Measurements from ENCODE around the gene MUC5B.

MUC5B gene

DNA sequence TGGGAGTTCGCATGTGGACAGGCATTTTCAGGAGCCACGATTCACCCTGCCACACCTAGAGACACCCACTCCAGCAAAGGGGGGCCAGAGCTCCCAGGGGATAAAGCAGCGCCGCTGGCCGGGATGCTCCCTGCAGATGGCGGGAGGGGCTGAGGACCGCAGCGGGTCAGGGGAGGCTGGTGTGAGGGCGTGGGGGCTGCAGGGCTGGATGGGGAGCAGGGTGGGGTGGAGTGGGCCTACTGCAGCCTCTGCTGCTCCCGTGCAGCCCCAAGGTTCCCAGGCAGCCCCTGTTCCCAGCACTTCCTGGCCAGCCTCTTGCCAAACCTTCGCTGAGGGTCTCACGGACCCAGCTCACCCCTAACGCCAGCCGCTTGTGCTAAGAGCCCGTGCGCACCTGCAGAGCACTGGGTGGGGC is 13.0 kb downstream of the MUC5B start:
- TF ChIP-seq, protein P1, sequence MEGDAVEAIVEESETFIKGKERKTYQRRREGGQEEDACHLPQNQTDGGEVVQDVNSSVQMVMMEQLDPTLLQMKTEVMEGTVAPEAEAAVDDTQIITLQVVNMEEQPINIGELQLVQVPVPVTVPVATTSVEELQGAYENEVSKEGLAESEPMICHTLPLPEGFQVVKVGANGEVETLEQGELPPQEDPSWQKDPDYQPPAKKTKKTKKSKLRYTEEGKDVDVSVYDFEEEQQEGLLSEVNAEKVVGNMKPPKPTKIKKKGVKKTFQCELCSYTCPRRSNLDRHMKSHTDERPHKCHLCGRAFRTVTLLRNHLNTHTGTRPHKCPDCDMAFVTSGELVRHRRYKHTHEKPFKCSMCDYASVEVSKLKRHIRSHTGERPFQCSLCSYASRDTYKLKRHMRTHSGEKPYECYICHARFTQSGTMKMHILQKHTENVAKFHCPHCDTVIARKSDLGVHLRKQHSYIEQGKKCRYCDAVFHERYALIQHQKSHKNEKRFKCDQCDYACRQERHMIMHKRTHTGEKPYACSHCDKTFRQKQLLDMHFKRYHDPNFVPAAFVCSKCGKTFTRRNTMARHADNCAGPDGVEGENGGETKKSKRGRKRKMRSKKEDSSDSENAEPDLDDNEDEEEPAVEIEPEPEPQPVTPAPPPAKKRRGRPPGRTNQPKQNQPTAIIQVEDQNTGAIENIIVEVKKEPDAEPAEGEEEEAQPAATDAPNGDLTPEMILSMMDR (IDR thresholded peaks at IDR 0.05), result no peak
- no peak for TF ChIP-seq ZFX (IDR thresholded peaks at IDR 0.05; ENCODE audit: borderline replicate concordance)
- H3K27ac ChIP-seq, result no peak overlapping the region

DNA sequence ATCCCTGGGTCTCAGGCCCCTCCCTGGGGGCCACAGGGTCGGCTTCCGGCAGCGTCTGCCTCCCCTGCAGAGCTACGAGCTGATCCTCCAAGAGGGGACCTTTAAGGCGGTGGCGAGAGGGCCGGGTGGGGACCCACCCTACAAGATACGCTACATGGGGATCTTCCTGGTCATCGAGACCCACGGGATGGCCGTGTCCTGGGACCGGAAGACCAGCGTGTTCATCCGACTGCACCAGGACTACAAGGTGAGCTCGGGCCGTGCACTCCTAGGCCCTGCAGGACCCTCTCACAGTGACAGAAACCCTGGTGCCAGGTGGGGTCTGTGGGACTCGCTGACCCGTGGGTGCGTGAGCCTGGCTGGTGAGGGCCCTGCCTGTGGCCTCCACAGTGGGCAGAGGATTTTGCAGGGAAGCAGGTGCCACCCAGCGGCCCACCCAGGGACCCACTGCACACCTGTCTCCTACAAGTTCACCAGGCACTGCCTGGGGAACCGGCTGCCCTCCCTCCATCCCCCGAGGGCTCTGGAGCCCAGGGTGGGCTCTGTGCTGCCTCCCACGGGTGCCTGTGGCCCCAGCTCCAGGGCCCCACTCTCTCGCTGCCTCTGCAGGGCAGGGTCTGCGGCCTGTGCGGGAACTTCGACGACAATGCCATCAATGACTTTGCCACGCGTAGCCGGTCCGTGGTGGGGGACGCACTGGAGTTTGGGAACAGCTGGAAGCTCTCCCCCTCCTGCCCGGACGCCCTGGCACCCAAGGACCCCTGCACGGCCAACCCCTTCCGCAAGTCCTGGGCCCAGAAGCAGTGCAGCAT is 13.7 kb downstream of the MUC5B start:
- TF ChIP-seq, protein P1 (IDR thresholded peaks at IDR 0.05), result no peak
- TF ChIP-seq ZFX (IDR thresholded peaks at IDR 0.05; ENCODE audit: borderline replicate concordance), result no peak
- H3K27ac ChIP-seq, result no peak overlapping the region

DNA sequence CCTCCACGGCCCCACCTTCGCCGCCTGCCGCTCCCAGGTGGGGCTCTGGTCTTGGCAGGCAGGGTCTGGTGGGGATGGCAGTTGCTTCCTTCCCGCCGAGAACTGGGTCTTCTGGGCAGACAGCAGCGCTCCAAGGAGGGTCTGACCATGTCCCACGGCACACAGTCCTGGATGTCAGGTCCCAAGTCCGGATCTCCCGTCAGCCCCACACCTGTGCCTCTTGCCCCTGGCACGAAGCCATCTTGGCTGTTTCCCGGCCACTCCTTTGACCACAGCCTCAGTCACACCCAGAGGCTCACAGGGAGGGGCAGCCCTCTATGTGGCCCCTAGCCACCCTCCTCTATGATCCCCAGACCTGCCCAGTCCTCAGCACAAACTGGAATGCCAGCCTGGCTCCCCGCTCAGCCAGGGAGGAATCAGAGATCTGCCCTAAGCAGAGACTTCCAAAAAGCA is 14.3 kb downstream of the MUC5B start:
- TF ChIP-seq ZFX (IDR thresholded peaks at IDR 0.05; ENCODE audit: borderline replicate concordance), result no peak
- TF ChIP-seq, protein P1 (IDR thresholded peaks at IDR 0.05), result no peak
- no peak overlapping the region for H3K27ac ChIP-seq

DNA sequence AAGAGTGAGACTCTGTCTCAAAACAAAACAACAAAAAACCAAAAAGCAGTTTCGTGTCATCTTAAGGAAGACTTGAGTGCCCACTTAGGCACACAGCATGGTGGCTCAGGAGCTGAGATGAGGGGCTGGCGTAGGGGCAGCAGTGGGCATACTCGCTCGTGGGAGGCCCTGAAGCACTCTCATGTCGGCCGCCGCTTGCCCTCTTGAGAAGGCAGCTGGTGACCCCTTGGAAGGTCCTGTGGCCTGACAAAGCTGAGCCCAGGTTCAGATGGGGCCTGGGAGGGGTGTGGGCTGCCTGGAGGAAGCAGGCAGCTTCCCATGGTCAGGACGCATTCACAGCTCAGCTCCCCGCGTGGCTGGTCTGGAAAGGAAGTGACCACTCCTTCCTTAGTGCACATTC is 15.0 kb downstream of the MUC5B start:
- TF ChIP-seq, protein P1 (IDR thresholded peaks at IDR 0.05), result no peak
- no peak for TF ChIP-seq ZFX (IDR thresholded peaks at IDR 0.05; ENCODE audit: borderline replicate concordance)
- H3K27ac ChIP-seq, result no peak overlapping the region

DNA sequence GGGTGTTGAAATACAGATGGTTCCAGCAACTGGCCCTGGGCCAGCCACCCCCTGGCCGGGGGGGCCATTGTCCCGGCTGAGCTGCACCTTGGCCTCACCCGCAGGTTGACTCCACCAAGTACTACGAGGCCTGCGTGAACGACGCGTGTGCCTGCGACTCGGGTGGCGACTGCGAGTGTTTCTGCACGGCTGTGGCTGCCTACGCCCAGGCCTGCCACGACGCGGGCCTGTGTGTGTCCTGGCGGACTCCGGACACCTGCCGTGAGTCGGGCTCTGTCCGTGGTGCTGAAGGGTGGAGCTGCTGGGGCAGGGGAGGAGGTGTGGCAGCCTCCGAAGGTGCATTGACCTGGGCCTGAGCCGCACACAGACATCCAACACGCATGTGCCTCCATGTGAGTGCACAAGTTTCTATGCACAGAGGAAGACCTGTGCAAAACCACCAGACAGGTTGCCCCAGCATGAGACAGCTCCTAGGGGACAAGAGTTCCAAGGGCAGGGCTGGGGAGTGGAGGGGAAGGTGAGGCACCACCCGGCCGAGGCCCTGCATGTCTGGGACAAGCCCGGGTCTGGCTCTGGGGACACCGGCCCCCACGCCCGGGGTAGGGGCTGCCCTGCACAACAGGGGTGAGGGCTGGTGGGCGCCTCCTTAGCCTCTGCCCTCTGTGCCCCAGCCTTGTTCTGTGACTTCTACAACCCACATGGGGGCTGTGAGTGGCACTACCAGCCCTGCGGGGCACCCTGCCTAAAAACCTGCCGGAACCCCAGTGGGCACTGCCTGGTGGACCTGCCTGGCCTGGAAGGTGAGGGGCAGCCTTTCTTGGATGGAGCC is 16.1 kb downstream of the MUC5B start:
- no peak overlapping the region for H3K27ac ChIP-seq
- no peak for TF ChIP-seq ZFX (IDR thresholded peaks at IDR 0.05; ENCODE audit: borderline replicate concordance)
- TF ChIP-seq, protein P1 (IDR thresholded peaks at IDR 0.05), result no peak

DNA sequence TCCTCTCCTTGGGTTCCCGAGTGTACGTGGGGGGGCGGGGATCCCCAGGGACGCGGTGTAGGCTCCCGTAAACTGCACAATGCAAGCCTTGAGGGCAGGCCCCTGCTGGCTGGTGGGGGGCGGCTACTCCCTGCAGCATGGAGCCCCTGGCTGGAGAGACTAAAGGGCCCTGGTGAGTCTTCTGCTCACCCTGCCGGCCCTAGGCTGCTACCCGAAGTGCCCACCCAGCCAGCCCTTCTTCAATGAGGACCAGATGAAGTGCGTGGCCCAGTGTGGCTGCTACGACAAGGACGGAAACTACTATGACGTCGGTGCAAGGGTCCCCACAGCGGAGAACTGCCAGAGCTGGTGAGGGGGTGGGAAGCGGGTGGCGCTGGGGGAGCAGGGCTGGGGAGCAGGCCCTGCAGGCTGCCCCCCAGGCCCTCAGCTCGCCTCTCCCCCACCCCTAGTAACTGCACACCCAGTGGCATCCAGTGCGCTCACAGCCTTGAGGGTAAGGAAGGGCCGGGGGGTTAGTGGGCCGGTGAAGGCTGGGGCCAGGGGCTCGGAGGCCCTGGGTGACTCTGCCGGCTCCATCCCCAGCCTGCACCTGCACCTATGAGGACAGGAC is 16.8 kb downstream of the MUC5B start:
- TF ChIP-seq ZFX (IDR thresholded peaks at IDR 0.05; ENCODE audit: borderline replicate concordance), result no peak
- H3K27ac ChIP-seq, result no peak overlapping the region

DNA sequence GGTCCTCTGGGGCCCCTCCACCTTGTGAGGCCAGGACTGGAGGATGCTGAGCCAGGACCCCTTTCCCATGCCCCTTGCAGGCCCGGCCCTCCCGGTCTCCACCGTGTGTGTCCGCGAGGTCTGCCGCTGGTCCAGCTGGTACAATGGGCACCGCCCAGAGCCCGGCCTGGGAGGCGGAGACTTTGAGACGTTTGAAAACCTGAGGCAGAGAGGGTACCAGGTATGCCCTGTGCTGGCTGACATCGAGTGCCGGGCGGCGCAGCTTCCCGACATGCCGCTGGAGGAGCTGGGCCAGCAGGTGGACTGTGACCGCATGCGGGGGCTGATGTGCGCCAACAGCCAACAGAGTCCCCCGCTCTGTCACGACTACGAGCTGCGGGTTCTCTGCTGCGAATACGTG is 17.9 kb downstream of the MUC5B start:
- TF ChIP-seq ZFX (IDR thresholded peaks at IDR 0.05; ENCODE audit: borderline replicate concordance), result no peak
- TF ChIP-seq, protein P1 (IDR thresholded peaks at IDR 0.05), result no peak

More for the DNA sequence above, 17.9 kb downstream of the MUC5B start:
- no peak overlapping the region for H3K27ac ChIP-seq
